GM12878 (cell line): ENCODE results near the gene PMM2. TPM values are rescaled to one million over a fixed set of nuclear protein-coding genes. Genes with fewer than 3 reads are reported as not detected.

Experiments
- ATAC-seq: fragments of 200-7000 bp; cut with Tn5 transposase; 3 replicates; pipeline ENCODE4 v1.9.1; 2020; ENCODE audit warnings: mild to moderate bottlenecking, moderate library complexity
- BruUV-seq: library from RNA; stranded (reverse); fragments of 400-500 nt; replicated peaks from 2 replicates; lab custom pipeline; 2021; lab: Mats Ljungman, UMichigan
- CTCF ChIA-PET: fragments of 300-600 bp; sonication (Branson Sonifier 250); formaldehyde crosslinking; extraction: SDS; loops from one replicate; lab custom pipeline; 2021; ENCODE audit warnings: inconsistent platforms; lab: Yijun Ruan, JAX
- POLR2A ChIA-PET: fragments of 350-600 bp; formaldehyde crosslinking; extraction: SDS; loops from one replicate; lab custom pipeline; 2021; ENCODE audit warnings: inconsistent platforms; lab: Charles Lee
- RAD21 ChIA-PET: fragments of 300-600 bp; sonication (Branson Sonifier 250); formaldehyde crosslinking; loops from one replicate; lab custom pipeline; 2023; ENCODE audit warnings: antibody characterized with exemption; ENCODE audit not compliant: unreplicated experiment; lab: Charles Lee
- SMC1A ChIA-PET: fragments of 300-600 bp; sonication (Branson Sonifier 250); formaldehyde crosslinking; loops from one replicate; lab custom pipeline; 2023; ENCODE audit not compliant: unreplicated experiment, uncharacterized antibody; lab: Charles Lee
- DNase-seq: peaks from one replicate; pipeline ENCODE4 v3.0.0-alpha.2; 2011; ENCODE audit warnings: low read depth, low spot score
- FAIRE-seq: peaks from 3 replicates; lab custom pipeline; 2011; peaks lifted over from hg19 to GRCh38; lab: Jason Lieb, UNC
- H2AFZ ChIP-seq: 2 replicates; pipeline ENCODE4 v1.6.0; 2011; ENCODE audit warnings: low read depth, low read length, control low read depth; ENCODE audit not compliant: control insufficient read depth
- H3K27ac ChIP-seq: 2 replicates; pipeline ENCODE4 v1.5.1; 2011; ENCODE audit warnings: control low read depth; ENCODE audit not compliant: control insufficient read depth, insufficient read depth
- H3K27me3 ChIP-seq, 2 experiments: replicated peaks in 1 of 2; 2 replicates each; pipeline versions ENCODE4 v1.6.0 to v1.6.1; 2011; ENCODE audit warnings: low read length in 1 of 2; ENCODE audit not compliant: control insufficient read depth in 2 of 2, insufficient read depth in 2 of 2
- H3K36me3 ChIP-seq, 2 experiments: 2 replicates each; pipeline ENCODE4 v1.5.1; 2011; ENCODE audit warnings: low read length in 1 of 2; ENCODE audit not compliant: control insufficient read depth in 2 of 2, insufficient read depth in 2 of 2
- H3K4me1 ChIP-seq: 2 replicates; pipeline ENCODE4 v1.6.1; 2011; ENCODE audit warnings: mild to moderate bottlenecking, low read length, moderate library complexity, mixed read lengths; ENCODE audit not compliant: control insufficient read depth, insufficient read depth
- H3K4me2 ChIP-seq: 2 replicates; pipeline ENCODE4 v1.6.0; 2011; ENCODE audit warnings: control low read depth; ENCODE audit not compliant: control insufficient read depth, insufficient read depth
- H3K4me3 ChIP-seq: fragments of 200-600 bp; sonication (generic); 2 replicates; pipeline ENCODE4 v1.5.1; 2016
- H3K79me2 ChIP-seq: 2 replicates; pipeline ENCODE4 v1.6.0; 2011; ENCODE audit warnings: low read length; ENCODE audit not compliant: control insufficient read depth, insufficient read depth
- H3K9ac ChIP-seq: 2 replicates; pipeline ENCODE4 v1.8.0; 2011; ENCODE audit warnings: low read length, control low read depth, mixed read lengths; ENCODE audit not compliant: control insufficient read depth, insufficient read depth
- H3K9me3 ChIP-seq: replicated peaks from 3 replicates; pipeline ENCODE4 v1.5.1; 2011; ENCODE audit warnings: mild to moderate bottlenecking, low read length; ENCODE audit not compliant: control insufficient read depth, insufficient read depth
- H4K20me1 ChIP-seq: 2 replicates; pipeline ENCODE4 v1.6.0; 2011; ENCODE audit not compliant: control insufficient read depth, insufficient read depth
- BHLHE40 ChIP-seq, 2 experiments: fragments of 450-650 bp in 1 of 2; IDR thresholded peaks; 2 replicates each; pipeline ENCODE4 v1.6.1; 2011 to 2017; ENCODE audit warnings: low read depth in 2 of 2, borderline replicate concordance in 1 of 2, improper control_type of control experiment in 1 of 2, low read length in 1 of 2, mild to moderate bottlenecking in 1 of 2
- KAT2A ChIP-seq: conservative IDR thresholded peaks from 2 replicates; pipeline ENCODE4 v1.6.1; 2011; ENCODE audit warnings: low read depth, low read length; ENCODE audit not compliant: control insufficient read depth
- LARP7 ChIP-seq: fragments of 450-650 bp; IDR thresholded peaks from 2 replicates; pipeline ENCODE4 v1.6.1; 2017; ENCODE audit warnings: mild to moderate bottlenecking
- POLR2A ChIP-seq: IDR thresholded peaks from 2 replicates; pipeline ENCODE4 v1.6.1; 2011; ENCODE audit warnings: low read depth, mild to moderate bottlenecking, low read length
- SMC3 ChIP-seq: IDR thresholded peaks from 2 replicates; pipeline ENCODE4 v1.6.1; 2011; ENCODE audit warnings: low read length, improper control_type of control experiment, borderline replicate concordance
- SREBF1 ChIP-seq: IDR thresholded peaks from 2 replicates; pipeline ENCODE4 v1.6.1; 2012; ENCODE audit warnings: mild to moderate bottlenecking, low read length
- WGBS: methylation state at CpG from one replicate; pipeline ENCODE4 v1.1.6; 2016; ENCODE audit warnings: low lambda C conversion rate; ENCODE audit not compliant: insufficient replicate concordance, insufficient coverage; ENCODE audit errors: missing lambda C conversion rate; 5-methylcytosine and 5-hydroxymethylcytosine counted together
- in situ Hi-C: fragments of 300-500 bp; cut with MboI; formaldehyde crosslinking; loops from 9 replicates; pipeline ENCODE4 v1.14.3; 2018; ENCODE audit warnings: mixed read lengths
- intact Hi-C: fragments of 100-400 bp; cut with micrococcal nuclease; formaldehyde crosslinking; loops from one replicate; pipeline ENCODE4 v1.14.2; 2022; ENCODE audit not compliant: unreplicated experiment
- polyA plus RNA-seq, 11 experiments: library from polyadenylated mRNA; depleted of rRNA in 4 of 11; unstranded in 6 of 11; stranded (reverse) in 5 of 11; fragments of >200 nt; fragmentation: Nextera tagmentation in 4 of 11; fragmentation: Illumina TruSeq in 1 of 11; extraction: Ambion mirVana in 4 of 11; extraction: Trizol in 1 of 11; gene quantifications; 1 replicate in 1 of 11; 2 replicates in 10 of 11; pipeline versions ENCODE4 v1.2.1 to v1.2.3, GENCODE V29; 2011 to 2016; ENCODE audit warnings: inconsistent platforms in 2 of 11, missing spikeins in 2 of 11, low read depth in 1 of 11
- total RNA-seq, 4 experiments: library from RNA; depleted of rRNA in 3 of 4; stranded (reverse); fragments of >200 nt in 3 of 4; fragmentation: Illumina TruSeq in 1 of 4; extraction: Trizol in 1 of 4; gene quantifications; 2 replicates each; pipeline versions ENCODE4 v1.2.1 to v1.2.3, GENCODE V29; 2013 to 2021
- TF ChIP-seq, protein P1 (sequence below): fragments of 450-650 bp; IDR thresholded peaks from 2 replicates; pipeline ENCODE4 v1.6.1; 2016; ENCODE audit warnings: mild to moderate bottlenecking, moderate library complexity, borderline replicate concordance

Gene PMM2
- total and polyA plus RNA-seq, 10 of the 15 experiments (the other 5 are each of a cell fraction or from before 2014, with no cell fraction given) = 22.6 to 69.4 (median 52.3) TPM

GRCh38 chr16:8831450-8831849, 33.8 kb downstream of the PMM2 start:
- peaks cover 2% of the 10 kb centered on the region; the same call in 1 of the 2 replicates for H3K79me2 ChIP-seq
- ChIA-PET CTCF (no interaction called here), SMC1A (no interaction called here), RAD21 (no interaction called here), POLR2A (no interaction called here)
- no peaks in the 10 kb centered on the region for H3K27me3 ChIP-seq
- H3K4me2 ChIP-seq = no peak overlapping the region
- ATAC-seq = no peak
- no TSS peak for BruUV-seq
- H3K9ac ChIP-seq = no peak overlapping the region
- no peaks in the 10 kb centered on the region for H3K4me1 ChIP-seq
- DNase-seq = no peak
- peaks cover 16 to 32% of the 10 kb centered on the region in 2 experiments for H3K36me3 ChIP-seq
- no peak overlapping the region for H3K27ac ChIP-seq
- no peaks in the 10 kb centered on the region for H4K20me1 ChIP-seq
- no peak overlapping the region for H3K4me3 ChIP-seq
- no peaks in the 10 kb centered on the region for H3K9me3 ChIP-seq
- TF ChIP-seq LARP7 (no peak), SREBF1 (no peak), BHLHE40 (IDR thresholded peaks at IDR 0.05; ENCODE audit: borderline replicate concordance in 1 of 2, low read depth in 2 of 2, low read length in 1 of 2) (no peak), SMC3 (no peak), POLR2A (peak; percentile 42; the same call in 1 of the 2 replicates), KAT2A (no peak)
- TF ChIP-seq, protein P1, sequence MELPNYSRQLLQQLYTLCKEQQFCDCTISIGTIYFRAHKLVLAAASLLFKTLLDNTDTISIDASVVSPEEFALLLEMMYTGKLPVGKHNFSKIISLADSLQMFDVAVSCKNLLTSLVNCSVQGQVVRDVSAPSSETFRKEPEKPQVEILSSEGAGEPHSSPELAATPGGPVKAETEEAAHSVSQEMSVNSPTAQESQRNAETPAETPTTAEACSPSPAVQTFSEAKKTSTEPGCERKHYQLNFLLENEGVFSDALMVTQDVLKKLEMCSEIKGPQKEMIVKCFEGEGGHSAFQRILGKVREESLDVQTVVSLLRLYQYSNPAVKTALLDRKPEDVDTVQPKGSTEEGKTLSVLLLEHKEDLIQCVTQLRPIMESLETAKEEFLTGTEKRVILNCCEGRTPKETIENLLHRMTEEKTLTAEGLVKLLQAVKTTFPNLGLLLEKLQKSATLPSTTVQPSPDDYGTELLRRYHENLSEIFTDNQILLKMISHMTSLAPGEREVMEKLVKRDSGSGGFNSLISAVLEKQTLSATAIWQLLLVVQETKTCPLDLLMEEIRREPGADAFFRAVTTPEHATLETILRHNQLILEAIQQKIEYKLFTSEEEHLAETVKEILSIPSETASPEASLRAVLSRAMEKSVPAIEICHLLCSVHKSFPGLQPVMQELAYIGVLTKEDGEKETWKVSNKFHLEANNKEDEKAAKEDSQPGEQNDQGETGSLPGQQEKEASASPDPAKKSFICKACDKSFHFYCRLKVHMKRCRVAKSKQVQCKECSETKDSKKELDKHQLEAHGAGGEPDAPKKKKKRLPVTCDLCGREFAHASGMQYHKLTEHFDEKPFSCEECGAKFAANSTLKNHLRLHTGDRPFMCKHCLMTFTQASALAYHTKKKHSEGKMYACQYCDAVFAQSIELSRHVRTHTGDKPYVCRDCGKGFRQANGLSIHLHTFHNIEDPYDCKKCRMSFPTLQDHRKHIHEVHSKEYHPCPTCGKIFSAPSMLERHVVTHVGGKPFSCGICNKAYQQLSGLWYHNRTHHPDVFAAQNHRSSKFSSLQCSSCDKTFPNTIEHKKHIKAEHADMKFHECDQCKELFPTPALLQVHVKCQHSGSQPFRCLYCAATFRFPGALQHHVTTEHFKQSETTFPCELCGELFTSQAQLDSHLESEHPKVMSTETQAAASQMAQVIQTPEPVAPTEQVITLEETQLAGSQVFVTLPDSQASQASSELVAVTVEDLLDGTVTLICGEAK = no peak
- 99% methylated on average over 9 of the region's 9 CpGs for WGBS
- intact Hi-C loops = no loop called here
- in situ Hi-C loops = no loop called here
- no peak for FAIRE-seq
- no peak overlapping the region for H2AFZ ChIP-seq
